Measurements from ENCODE around the gene RASL11A.
A peak's percentile ranks its signal among the peaks of the same experiment; 100 is the strongest.
"Not testable (repeated sequence)": the region's sequence is repeated elsewhere in the genome, so short reads cannot be mapped to it uniquely, and the experiment has no call there.

Gene RASL11A

GRCh38 chr13:27267596-27267995 is 3.0 kb upstream of the RASL11A start:
- DNase-seq (ENCODE audit: low read depth in 2 of 2), result no peak

- DNase-seq (ENCODE audit: low read depth in 2 of 2), result no peak
Observed at GRCh38 chr13:27269114-27269665, 1.4 kb upstream of the RASL11A start.

GRCh38 chr13:27271570-27272096 is 1.0 kb downstream of the RASL11A start:
- DNase-seq (ENCODE audit: low read depth in 2 of 2), result no peak

- no peak for DNase-seq (ENCODE audit: low read depth in 2 of 2)
Observed at GRCh38 chr13:27273658-27274425, 3.2 kb downstream of the RASL11A start.

- DNase-seq (ENCODE audit: low read depth in 2 of 2), result no peak
Observed at GRCh38 chr13:27274631-27275030, 4.0 kb downstream of the RASL11A start.

DNA sequence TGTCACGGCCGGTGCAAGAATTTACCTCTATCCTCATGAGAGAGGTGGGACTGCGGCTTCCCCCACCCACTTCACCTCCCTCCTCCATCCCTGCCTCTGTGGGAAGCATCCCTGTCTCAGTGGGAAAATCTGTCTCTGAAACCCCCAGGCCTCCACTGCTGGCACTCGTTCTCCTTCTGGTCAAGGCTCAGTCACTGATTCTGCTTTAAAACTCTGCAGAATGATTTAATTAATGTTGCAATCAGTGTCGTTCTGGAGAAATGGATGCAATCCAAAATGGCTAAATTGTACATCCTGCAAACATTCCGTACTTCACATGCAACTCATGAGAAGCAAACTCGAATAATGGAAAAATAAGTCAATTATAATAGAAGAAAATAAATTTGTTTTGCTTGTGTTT is 5.6 kb downstream of the RASL11A start:
- DNase-seq (ENCODE audit: low read depth in 2 of 2), result peak in 1 of 2 experiments; percentile 20

- DNase-seq (ENCODE audit: low read depth in 2 of 2), result no peak
Observed at GRCh38 chr13:27279506-27279905, 8.9 kb downstream of the RASL11A start.

- DNase-seq (ENCODE audit: low read depth in 2 of 2), result no peak
Observed at GRCh38 chr13:27280009-27280656, 9.5 kb downstream of the RASL11A start.

- DNase-seq (ENCODE audit: low read depth in 2 of 2), result no peak
Observed at GRCh38 chr13:27280841-27281240, 10.2 kb downstream of the RASL11A start.

DNA sequence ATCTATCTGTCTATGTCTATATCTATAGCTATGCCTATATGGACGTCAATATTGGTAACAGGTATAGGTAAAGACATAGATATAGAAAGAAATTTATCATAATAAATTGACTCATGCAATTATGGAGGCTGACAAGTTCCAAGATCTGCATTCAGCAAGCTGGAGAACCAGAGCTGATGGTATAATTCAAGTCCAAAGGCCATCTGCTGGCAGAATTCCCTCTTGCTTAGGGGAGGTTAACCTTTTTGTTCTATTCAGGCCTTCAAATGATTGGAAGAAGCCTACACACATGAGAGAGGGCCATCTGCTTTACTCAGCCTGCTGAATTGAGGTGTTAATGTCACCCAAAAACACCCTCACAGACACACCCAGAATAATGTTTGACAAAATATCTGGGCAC is 10.8 kb downstream of the RASL11A start:
- DNase-seq (ENCODE audit: low read depth in 2 of 2), result no peak

- DNase-seq (ENCODE audit: low read depth in 2 of 2), result no peak
Observed at GRCh38 chr13:27283906-27284493, 13.4 kb downstream of the RASL11A start.

DNA sequence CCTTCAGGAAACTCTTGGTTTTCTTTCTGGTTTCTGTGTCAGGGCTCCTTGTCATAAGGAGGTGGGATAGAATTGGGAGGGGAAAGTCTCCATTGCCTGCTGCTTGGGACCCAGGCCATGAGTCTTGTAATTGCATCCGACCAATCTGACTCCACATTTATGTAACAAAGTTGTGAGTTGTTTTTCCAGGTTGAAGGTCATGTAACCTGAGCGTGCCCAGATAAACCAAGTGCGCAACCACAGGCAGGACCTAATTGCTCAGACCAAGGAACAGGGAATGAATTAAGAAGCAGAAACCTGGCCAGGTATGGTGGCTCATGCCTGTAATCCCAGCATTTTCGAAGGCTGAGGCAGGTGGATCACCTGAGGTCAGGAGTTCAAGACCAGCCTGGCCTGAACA is 17.8 kb downstream of the RASL11A start:
- DNase-seq (ENCODE audit: low read depth in 2 of 2), result no peak

GRCh38 chr13:27289011-27289665 is 18.5 kb downstream of the RASL11A start:
- DNase-seq (ENCODE audit: low read depth in 2 of 2), result no peak

DNA sequence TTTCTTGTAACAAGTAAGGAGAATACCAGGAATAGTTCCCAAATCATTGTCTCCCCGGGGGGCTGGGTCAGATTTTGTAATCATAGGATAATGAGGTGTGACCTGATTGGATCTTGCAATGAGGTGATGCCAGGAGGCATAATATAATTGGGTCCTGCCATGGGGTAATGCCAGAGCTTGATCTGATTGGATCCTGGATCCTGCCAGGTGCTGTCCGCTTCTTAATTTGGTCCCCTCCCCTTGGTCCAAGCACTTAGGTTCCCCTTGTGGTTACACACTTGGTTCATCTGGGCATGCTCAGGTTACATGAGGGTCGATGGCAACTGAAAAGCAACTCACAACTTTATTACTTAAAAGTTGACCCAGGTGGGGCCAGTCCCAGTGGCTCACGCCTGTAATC is 20.1 kb downstream of the RASL11A start:
- DNase-seq (ENCODE audit: low read depth in 2 of 2), result no peak

DNA sequence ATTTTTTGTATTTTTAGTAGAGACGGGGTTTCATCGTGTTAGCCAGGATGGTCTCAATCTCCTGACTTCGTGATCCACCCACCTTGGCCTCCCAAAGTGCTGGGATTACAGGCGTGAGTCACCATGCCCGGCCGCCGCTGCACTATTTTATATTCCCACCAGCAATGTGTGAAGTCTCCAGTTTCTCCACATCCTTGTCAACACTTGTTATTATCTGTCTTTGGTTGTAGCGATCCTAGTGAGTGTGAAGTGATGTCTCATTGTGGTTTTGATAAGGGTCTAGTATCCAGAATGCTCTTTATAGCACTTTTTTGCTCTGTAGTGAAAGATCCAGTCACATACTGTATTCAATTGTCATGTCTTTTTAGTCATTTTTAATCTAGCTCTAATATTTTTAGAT is 21.3 kb downstream of the RASL11A start:
- not testable (repeated sequence) for DNase-seq (ENCODE audit: low read depth in 2 of 2)

GRCh38 chr13:27293076-27293691 is 22.6 kb downstream of the RASL11A start:
- DNase-seq (ENCODE audit: low read depth in 2 of 2), result no peak

- no peak for DNase-seq (ENCODE audit: low read depth in 2 of 2)
Observed at GRCh38 chr13:27293873-27294515, 23.4 kb downstream of the RASL11A start.

DNA sequence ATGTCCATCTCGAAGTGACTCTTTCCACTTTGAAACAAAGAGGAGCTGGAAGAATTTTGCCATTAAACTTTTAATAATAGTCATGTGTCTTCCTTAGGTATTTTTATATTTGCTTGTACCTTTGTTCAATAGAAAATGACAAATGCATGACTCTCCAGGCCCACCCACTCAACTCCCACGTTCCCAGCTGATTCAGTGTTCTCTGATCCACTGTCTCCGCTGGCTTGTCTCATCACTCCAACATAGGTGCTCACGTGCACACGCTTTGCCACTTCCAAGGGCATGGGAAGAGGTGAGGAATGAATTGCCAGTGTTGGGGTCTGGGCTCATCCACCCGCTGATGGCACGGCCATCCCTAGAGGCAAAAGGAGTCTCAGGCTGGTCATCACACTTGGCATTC is 24.5 kb downstream of the RASL11A start:
- no peak for DNase-seq (ENCODE audit: low read depth in 2 of 2)

DNA sequence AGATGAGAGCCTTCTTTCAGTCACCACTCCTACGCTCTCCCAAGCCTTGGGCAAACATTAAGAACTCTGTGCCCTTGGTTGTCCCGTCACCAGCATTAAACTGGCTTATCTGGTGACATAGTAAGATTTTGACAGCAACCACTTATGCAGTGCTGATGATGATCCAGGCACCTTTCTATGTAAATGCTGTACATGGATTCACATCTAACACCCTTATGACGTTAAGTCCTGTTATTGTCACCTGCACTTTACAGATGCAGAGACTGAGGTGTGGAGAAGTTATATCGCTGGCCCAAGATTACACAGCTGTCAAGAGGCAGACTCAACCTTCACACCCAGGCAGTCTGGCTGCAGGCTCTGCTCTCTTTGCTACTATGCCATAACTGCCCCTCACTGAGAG is 25.0 kb downstream of the RASL11A start:
- no peak for DNase-seq (ENCODE audit: low read depth in 2 of 2)

GRCh38 chr13:27296496-27296895 is 25.9 kb downstream of the RASL11A start:
- no peak for DNase-seq (ENCODE audit: low read depth in 2 of 2)

- no peak for DNase-seq (ENCODE audit: low read depth in 2 of 2)
Observed at GRCh38 chr13:27298849-27299248, 28.2 kb downstream of the RASL11A start.
